C4-2B (cell line): ENCODE data around the gene CTXND1.

Experiments used
- ZFX ChIP-seq: fragments of 450-650 bp; IDR thresholded peaks from 2 replicates; pipeline ENCODE4 v1.6.1; 2017
- TF ChIP-seq, protein P1 (sequence below): fragments of 450-650 bp; conservative IDR thresholded peaks from 2 replicates; pipeline ENCODE4 v1.5.1; 2017; ENCODE audit warnings: mild to moderate bottlenecking

DNA sequence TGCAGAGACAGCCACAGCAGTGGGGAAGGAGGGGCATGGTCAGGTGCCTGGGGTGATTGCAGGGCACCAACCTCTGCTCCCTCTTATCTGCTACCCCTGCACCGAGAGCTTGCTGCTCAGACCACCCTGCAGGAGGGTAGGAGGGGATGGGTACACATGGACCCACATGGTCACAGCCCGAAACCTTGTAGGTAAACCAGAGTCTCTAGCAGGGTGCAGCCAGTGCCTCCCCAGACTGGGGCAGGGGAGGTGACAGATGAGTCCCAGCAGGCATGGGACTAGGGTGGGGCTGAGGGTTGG is 50.0 kb downstream of the CTXND1 start:
- TF ChIP-seq, protein P1, sequence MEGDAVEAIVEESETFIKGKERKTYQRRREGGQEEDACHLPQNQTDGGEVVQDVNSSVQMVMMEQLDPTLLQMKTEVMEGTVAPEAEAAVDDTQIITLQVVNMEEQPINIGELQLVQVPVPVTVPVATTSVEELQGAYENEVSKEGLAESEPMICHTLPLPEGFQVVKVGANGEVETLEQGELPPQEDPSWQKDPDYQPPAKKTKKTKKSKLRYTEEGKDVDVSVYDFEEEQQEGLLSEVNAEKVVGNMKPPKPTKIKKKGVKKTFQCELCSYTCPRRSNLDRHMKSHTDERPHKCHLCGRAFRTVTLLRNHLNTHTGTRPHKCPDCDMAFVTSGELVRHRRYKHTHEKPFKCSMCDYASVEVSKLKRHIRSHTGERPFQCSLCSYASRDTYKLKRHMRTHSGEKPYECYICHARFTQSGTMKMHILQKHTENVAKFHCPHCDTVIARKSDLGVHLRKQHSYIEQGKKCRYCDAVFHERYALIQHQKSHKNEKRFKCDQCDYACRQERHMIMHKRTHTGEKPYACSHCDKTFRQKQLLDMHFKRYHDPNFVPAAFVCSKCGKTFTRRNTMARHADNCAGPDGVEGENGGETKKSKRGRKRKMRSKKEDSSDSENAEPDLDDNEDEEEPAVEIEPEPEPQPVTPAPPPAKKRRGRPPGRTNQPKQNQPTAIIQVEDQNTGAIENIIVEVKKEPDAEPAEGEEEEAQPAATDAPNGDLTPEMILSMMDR: no peak
- no peak for TF ChIP-seq ZFX
